Stimulated activated naive CD8-positive, alpha-beta T cell treated with anti-CD3 and anti-CD28 coated beads, Interleukin-15, Interleukin-2, amounts not matched to agents 100 U/mL and 50 U/mL, for 24 hours (primary cell): Measurements from ENCODE around the gene SERPINA12.

Experiments
- ATAC-seq: fragments of 150-1000 bp; cut with Tn5 transposase; one replicate; pipeline ENCODE4 v1.10.0; 2021
- DNase-seq: peaks from one replicate; pipeline ENCODE4 v3.0.0; 2021

SERPINA12 gene

GRCh38 chr14:94462763-94463572 lies 46.3 kb downstream of the SERPINA12 start:
- DNase-seq (no peak), ATAC-seq (no peak)

DNA sequence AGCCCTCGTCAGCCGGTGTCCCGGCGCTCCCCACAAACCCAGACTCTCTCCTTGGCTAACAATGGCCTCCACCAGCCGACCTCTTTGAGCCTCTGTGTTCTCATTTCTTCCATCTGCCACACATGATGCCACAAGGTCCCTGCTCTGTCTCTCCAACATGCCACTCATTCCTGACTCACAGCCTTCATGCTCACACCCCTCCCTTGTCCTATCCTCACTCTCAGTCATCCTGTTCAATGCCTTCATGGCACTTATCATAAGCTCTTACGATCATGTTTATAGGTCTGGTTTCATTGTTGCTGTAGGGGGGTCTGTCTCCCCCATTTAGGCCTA lies 47.1 kb downstream of the SERPINA12 start:
- ATAC-seq, result no peak

DNA sequence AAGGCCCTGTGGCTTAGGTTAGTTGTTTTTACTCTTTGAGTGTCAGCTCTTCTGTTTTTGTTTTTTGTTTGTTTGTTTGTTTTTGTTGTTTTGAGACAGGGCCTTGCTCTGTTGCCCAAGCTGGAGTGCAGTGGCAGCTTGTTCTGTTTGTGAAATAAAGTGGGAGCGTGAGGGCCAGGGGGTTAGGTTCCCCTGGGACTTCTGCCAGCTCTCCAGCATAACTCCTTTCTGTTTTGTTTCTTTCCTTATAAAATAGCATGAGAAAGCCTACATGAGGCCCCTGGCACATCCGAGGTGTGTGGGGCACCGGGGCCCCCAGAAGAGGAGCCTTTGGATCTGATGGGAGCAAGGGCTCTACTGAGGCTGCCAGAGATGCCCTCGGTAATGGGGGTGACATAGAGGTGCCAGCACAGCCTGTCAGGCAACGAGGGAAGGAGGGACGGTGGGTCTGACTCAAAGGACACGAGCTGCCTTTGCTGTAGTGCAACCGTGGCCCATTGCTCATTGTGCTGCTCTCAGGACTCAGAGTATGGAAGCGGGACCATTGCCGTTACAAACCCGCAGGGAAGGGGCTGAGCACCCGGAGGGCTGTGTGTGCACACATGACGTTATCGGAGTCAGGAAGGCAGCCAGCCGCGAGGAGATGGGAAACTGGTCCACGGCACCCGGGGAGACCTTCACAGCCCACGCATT lies 47.6 kb downstream of the SERPINA12 start:
- ATAC-seq, result no peak
- no peak for DNase-seq

More for the DNA sequence above, 47.1 kb downstream of the SERPINA12 start:
- DNase-seq, result no peak

DNA sequence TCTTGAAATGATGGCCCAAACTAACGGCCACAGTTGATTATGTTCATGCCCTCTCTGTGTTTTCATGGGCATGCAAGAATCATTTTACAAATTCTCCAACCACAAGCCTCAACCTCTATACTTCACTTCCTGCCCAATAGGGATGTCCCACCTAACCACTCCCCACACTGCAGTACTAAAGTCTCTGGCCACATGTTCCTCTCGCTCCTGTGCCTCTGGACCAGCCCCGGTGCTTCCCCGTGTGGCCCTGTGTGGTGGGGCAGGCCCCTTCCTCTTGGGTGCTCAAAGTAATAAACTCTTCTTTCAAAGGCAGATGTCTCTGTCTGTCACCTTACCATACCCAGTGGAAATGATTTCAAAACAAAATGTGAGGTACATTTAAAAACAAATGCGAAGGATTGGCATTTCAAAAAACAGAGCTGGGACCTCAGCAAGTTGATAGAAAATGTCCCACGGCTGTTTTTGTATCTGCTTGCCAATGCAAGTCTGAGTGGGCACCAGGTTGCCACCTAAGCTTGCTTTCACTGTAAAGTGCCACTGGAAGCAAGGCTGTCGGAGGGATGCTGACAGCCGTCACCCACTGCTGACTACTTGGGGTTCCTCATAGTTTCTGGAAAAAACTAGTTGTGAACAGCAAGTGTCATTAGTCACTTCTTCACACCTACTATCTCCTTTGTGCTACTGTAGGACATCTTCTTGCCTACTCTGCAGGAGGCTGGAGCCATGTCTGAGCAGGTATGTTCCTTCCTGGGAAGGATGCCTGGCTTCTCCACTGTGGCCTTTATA lies 48.4 kb downstream of the SERPINA12 start:
- ATAC-seq, result no peak
- DNase-seq, result no peak

DNA sequence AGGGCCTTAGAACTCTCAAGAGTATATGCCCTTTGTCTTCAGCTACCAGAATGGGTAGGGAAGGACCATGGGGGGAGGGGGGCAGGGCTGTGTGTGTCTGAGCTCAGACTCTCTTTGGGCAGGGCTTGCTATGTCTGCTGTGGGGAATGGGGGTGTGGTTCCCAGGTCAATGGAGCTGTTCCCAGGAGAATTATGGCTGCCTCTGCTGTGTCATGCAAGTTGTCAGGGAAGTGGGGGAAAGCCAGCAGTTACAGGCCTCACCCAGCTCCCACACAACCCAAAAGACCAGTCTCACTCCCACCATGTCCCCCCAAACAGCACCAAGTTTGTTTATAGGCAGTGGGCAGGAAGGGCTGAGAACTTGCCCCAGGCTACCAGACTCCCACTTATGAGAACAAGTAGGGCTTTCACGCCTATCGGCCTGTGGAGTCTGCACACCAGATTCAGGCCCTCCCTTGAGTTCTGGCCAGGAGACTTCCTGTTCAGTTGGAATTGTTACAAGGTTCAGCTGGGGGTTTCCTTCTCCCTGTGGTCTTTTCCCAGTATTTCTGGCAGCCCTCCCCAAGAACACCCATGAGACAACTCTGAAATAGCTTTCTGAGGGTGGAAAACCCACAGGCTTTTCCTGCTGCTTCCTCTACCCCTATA lies 50.6 kb downstream of the SERPINA12 start:
- ATAC-seq (no peak), DNase-seq (no peak)

- no peak for ATAC-seq
- no peak for DNase-seq
These were observed 51.2 kb downstream of the SERPINA12 start for GRCh38 chr14:94458096-94458495.

DNA sequence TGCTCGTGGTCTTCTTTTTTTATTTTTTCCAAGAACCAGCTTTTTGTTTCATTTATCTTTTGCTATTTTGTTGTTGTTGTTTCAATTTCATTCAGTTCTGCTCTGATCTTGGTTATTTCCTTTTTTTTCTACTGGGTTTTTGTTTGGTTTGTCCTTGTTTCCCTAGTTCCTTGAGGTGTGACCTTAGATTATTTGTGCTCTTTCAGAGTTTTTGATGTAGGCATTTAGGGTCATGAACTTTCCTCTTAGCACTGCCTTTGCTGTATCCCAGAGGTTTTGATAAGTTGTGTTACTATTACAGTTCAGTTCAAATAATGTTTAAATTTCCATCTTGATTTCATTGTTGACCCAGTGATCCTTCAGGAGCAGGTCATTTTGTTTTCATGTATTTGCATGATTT lies 53.3 kb downstream of the SERPINA12 start:
- ATAC-seq (no peak), DNase-seq (no peak)

DNA sequence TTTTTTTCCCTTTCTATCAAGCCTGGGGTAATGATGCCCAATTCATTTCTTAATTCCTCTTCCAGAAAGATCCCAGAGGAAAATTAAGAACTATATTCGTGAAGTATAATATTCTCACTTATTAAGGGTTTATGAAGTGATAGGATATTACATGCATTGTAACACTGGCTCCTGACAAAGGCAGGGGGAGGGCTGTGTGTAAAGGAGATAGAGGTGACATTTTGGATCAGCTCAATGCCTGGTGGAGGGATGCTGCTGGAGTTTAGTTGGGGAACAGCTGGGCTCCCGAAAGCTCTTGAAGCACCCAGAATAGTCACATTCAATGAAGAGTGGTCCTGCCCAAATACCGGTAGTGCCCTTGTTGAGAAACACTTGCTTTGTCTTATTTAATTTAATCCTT lies 57.4 kb downstream of the SERPINA12 start:
- DNase-seq, result no peak
- no peak for ATAC-seq

DNA sequence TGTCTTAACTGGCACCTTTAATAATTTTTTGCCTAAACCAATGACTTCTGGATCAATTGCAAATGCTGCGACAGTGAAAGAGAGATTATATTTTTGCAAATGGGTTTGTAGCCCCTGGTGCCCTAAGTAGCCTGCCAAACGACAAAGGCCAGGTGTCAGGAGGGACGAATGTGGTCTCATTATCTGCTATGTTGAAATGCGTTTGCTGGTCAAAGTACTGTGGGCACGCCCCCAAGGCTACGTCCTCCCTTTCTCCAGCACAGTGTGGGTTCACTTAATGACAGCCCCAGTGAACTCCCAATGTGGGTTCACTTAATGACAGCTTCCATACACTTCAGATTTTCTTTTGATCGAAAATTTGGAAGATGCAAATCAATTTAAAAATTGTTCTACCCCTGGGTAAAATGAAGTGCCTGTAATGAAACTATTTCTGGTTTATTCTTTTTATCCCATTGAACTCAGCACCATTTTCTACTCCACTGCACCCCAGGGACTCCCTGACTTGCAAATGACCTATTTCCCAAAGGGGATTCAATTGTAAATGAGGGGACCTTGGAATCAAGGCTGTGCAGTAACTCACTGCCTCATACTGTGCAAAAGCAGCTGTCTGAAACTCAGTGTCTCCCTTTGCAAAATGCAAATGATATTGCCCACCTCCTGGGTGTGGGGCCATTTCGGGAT lies 58.0 kb downstream of the SERPINA12 start:
- no peak for DNase-seq
- ATAC-seq, result no peak

DNA sequence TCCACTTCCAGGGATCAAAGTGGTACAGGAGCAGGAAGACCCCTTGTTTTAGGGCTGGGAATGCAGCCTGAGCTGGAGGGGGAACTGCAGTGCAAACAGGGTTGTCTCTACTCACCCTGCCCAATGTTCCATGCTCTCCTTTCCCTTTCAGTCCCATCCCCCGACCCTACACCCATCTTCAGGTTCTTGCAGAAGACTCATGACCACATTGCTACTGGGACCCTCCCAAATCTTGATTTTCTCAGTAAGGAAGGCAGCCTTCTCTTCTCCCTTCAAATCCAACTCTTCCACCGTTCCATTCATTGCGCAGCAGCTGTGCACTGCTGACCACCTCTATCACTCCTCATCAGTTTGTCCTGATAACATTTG lies 58.6 kb downstream of the SERPINA12 start:
- DNase-seq, result no peak
- no peak for ATAC-seq

DNA sequence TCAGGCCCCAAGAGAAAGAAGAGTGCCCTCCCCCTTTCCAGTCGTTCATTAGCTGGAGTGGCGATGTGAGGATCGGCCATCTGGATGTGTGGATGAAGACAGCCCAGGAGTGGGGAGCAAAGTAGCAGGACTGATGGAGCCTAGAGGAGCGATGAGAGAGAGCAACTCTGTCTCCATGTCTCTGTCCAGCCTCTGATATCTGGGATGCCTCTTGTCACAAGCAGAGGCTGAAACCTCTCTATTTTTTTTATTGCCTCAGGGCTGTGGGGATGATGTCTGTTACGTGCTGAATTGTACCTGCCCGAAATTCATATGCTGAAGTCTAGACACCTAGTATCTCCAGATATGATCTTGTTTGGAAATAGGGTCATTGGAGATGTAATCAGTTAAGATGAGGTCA lies 59.3 kb downstream of the SERPINA12 start:
- ATAC-seq (no peak), DNase-seq (no peak)

DNA sequence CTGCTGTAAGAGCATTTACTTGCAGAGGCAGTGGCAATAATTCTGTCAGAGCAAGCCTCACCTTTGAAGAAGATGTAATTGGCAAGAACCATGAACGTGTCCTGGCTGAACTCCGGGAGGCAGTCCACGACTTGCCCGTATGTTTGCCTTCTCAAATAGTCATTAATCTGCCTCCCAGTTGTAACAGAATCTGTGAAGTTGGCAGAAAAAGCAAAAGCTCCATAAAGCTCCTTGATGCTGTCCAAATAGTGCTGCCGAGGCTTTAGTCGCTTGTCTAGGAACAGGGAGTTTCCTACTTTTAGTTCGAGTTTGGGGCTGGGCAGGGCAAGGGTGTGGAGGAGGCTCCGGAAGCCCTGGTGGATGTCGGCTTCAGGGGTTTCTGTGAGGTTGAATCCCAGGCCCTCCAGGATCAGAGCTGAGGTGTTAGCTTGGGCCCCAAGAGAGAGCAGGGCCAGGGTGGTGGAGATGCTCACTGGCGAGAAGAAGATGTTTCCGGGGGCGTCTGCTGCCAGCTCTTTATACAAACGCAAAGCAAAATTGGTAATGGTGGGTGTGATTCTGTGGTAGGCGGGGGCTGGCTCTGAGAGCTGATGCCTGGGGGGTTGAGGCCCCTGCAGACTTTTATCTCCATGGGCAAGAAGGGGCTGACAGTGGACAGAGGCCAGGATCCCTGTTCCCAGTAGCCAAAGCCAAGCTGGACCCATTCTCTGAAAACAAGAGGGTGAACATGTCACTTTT lies 61.0 kb downstream of the SERPINA12 start:
- ATAC-seq (no peak), DNase-seq (no peak)

DNA sequence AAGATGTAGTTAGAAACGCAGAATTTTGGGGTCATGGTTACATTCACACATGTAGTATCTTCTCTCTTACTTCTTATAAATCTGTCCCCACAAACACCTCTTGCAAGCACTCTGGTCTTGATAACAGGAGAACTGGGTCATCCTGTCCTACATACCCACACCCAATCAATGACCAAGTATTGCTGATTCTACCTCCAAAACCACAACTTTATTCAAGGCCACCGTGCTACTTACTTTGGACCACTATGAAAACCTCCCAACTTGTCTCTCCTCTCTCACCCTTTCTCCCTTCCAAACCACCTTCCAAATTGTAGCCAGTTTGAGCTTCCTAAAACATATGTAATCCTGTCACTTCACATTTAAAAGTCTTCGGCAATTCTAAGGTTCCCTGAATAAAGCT lies 62.1 kb downstream of the SERPINA12 start:
- ATAC-seq (no peak), DNase-seq (no peak)

GRCh38 chr14:94446126-94446525 lies 63.1 kb downstream of the SERPINA12 start:
- ATAC-seq (no peak), DNase-seq (no peak)

DNA sequence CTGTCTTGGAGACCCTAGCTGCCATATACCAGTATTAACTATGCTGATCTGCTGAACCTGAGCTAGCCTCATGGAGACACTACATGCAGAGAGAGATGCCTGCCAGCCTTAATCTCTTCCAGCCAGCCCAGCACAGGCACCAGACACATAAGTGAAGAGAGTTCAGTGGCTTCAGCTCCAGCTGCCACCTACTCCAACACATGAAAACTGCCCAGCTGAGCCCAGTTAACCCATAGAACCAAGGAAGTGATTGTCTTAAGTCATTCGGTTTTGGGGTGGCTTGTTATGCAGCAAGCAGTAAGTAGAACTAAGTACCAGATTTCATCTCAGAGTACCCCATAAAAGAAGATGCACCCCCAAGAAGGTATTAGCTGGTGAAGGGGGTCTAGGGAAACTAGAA lies 64.3 kb downstream of the SERPINA12 start:
- DNase-seq, result no peak
- no peak for ATAC-seq

DNA sequence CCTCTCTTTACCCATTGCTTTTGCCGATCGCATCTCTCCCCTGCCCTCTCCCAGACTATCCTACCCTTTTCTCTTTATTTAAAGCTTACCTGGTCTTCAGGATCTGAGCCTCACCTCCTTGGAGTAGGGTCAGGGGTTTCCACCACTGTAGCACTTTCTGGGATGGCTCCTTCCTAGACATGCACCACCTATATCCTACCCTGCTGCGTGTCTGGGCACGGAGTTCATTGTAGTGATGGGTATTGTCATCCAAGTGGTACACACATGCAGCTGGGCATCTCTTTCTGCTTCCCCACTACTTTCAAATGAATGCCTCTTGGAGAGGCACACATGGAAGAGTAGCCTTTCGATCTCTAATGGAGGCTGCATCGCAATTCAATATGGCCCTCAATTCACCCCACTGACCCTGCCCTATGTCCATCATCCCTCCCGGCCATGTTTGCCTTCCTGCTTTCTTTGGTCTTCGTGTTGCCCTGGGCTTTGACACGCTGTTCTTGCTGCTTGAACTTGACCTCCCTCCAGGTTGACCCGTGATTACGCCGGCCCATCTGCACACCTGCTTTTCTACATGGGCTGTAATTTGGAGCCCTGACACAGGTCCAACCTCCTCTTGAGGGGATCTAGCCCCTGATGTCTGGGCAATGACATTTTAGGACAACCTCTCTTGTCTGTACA lies 67.6 kb downstream of the SERPINA12 start:
- DNase-seq (no peak), ATAC-seq (no peak)

GRCh38 chr14:94441130-94441529 lies 68.1 kb downstream of the SERPINA12 start:
- no peak for ATAC-seq
- DNase-seq, result no peak

GRCh38 chr14:94439453-94440057 lies 69.7 kb downstream of the SERPINA12 start:
- ATAC-seq (no peak), DNase-seq (no peak)
